Measurements from ENCODE around the gene JARID2. TPM values are rescaled to one million over a fixed set of nuclear protein-coding genes. Genes with fewer than 3 reads are reported as not detected.

Gene JARID2
- total and polyA plus RNA-seq, 2 of the 4 experiments (the other 2 are of a cell fraction): 9.6 to 12.9 TPM

DNA sequence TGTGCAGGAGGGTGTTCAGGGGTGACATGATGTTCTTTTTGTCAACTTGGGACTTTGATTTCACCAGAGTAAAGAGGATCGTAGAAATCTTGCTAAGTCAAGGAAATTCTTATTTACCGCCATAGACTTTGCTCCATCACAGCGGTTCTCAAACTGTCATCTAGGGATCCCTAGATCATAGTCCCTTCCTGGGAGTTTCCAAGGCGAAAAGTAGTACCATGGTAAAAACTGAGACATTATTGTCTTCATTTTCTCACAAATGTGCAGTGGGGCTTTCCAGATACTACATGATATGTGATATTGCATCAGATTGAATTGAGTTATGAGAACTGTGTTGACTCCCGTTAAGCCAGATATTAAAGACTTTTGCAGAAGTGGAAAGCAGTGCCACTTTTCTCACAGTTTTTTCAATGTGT is 79.7 kb downstream of the JARID2 start:
- no peak for DNase-seq
- Histone ChIP-seq H4K5ac (ENCODE audit: low read depth, low read length) (no peak overlapping the region), H3K4me1 (ENCODE audit: control insufficient read depth, insufficient read depth, low read length) (peaks cover 22% of the 10 kb centered on the region), H4K91ac (ENCODE audit: insufficient read depth, low read depth, low read length) (no peak overlapping the region), H2BK20ac (ENCODE audit: low read depth, low read length) (no peak overlapping the region), H3K79me1 (ENCODE audit: low read depth in 1 of 2, low read length in 2 of 2) (peaks cover 51 to 74% of the 10 kb centered on the region in 2 experiments), H3K27me3 (ENCODE audit: control insufficient read depth, insufficient read depth, low read length) (no peaks in the 10 kb centered on the region), H3K27ac (ENCODE audit: insufficient read depth, low read length) (no peak overlapping the region), H3K14ac (replicated peaks; ENCODE audit: low read depth, low read length) (no peak overlapping the region), H2AK9ac (replicated peaks; ENCODE audit: low read depth, low read length, poor library complexity) (no peak overlapping the region), H2BK120ac (ENCODE audit: low read depth, low read length) (no peak overlapping the region), H3K56ac (ENCODE audit: extremely low read depth, insufficient read depth, low read length) (no peak overlapping the region), H3K4me2 (ENCODE audit: low read depth, low read length) (no peak overlapping the region), H3K9me1 (ENCODE audit: insufficient read depth, low read length) (peaks cover 21% of the 10 kb centered on the region), H2BK15ac (ENCODE audit: low read depth, low read length) (no peak overlapping the region), H3K18ac (ENCODE audit: low read depth, low read length) (no peak overlapping the region), H3K9me3 (ENCODE audit: control insufficient read depth, insufficient read depth, low read length) (no peaks in the 10 kb centered on the region), H2BK5ac (ENCODE audit: low read depth, low read length, poor library complexity, severe bottlenecking) (no peak overlapping the region), H3K4me3 (ENCODE audit: insufficient read depth, low read depth, low read length) (no peak overlapping the region), H2AFZ (replicated peaks; ENCODE audit: low read length, poor library complexity) (no peak overlapping the region), H4K8ac (ENCODE audit: low read depth in 2 of 2, low read length in 2 of 2) (no peak overlapping the region), H2AK5ac (ENCODE audit: low read depth, low read length) (no peak overlapping the region), H3K23ac (ENCODE audit: low read depth, low read length) (no peak overlapping the region), H4K20me1 (ENCODE audit: insufficient read depth, low read length) (peaks cover 87% of the 10 kb centered on the region), H3K36me3 (ENCODE audit: control insufficient read depth, insufficient read depth, low read length) (no peaks in the 10 kb centered on the region), H3K4ac (ENCODE audit: low read depth, low read length) (no peak overlapping the region), H3K9ac (ENCODE audit: low read depth, low read length) (no peak overlapping the region)
- intact Hi-C loops (cut with micrococcal nuclease): no loop called here
- ChIA-PET POLR2A (ENCODE audit: unreplicated experiment) (no interaction called here), CTCF (interaction anchor here (0.9 kb wide), 1 partner anchor 21 kb away, joined by 3 read pairs; no protein-coding TSS in a partner anchor)
- WGBS, 2 experiments (ENCODE audit: extremely low coverage in 2 of 2, insufficient read length in 1 of 2): no CpG with 5 or more reads among the region's 5 CpGs
- in situ Hi-C loops (cut with MboI; ENCODE audit: low sequenced_read_pairs): no loop called here
- dilution Hi-C loops (cut with HindIII; ENCODE audit: low sequenced_read_pairs, unreplicated experiment): no loop called here
- BruUV-seq (replicated peaks): no TSS peak
- TF ChIP-seq RFX5 (IDR thresholded peaks at IDR 0.05; ENCODE audit: low read depth, low read length) (no peak), FOS (IDR thresholded peaks at IDR 0.05; ENCODE audit: low read depth, low read length) (no peak), BHLHE40 (IDR thresholded peaks at IDR 0.05; ENCODE audit: low read depth, low read length) (no peak), RAD21 (IDR thresholded peaks at IDR 0.05; ENCODE audit: low read length) (no peak), MAFK (IDR thresholded peaks at IDR 0.05; ENCODE audit: low read depth, low read length) (no peak), SMC3 (IDR thresholded peaks at IDR 0.05; ENCODE audit: low read depth, low read length) (no peak), RCOR1 (IDR thresholded peaks at IDR 0.05; ENCODE audit: insufficient replicate concordance, low read length) (no peak), MAZ (IDR thresholded peaks at IDR 0.05; ENCODE audit: borderline replicate concordance, low read depth, low read length) (no peak), POLR2A (IDR thresholded peaks at IDR 0.05; ENCODE audit: low read depth, low read length) (no peak), MXI1 (IDR thresholded peaks at IDR 0.05; ENCODE audit: borderline replicate concordance, low read depth, low read length) (no peak), NFE2L2 (IDR thresholded peaks at IDR 0.05; ENCODE audit: low read depth, low read length) (no peak), CEBPB (IDR thresholded peaks at IDR 0.05; ENCODE audit: low read depth, low read length) (no peak), CHD1 (IDR thresholded peaks at IDR 0.05; ENCODE audit: low read depth, low read length) (no peak)
- TF ChIP-seq, protein P1, sequence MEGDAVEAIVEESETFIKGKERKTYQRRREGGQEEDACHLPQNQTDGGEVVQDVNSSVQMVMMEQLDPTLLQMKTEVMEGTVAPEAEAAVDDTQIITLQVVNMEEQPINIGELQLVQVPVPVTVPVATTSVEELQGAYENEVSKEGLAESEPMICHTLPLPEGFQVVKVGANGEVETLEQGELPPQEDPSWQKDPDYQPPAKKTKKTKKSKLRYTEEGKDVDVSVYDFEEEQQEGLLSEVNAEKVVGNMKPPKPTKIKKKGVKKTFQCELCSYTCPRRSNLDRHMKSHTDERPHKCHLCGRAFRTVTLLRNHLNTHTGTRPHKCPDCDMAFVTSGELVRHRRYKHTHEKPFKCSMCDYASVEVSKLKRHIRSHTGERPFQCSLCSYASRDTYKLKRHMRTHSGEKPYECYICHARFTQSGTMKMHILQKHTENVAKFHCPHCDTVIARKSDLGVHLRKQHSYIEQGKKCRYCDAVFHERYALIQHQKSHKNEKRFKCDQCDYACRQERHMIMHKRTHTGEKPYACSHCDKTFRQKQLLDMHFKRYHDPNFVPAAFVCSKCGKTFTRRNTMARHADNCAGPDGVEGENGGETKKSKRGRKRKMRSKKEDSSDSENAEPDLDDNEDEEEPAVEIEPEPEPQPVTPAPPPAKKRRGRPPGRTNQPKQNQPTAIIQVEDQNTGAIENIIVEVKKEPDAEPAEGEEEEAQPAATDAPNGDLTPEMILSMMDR (conservative IDR thresholded peaks at IDR 0.05; ENCODE audit: low read depth, low read length): no peak
- TF ChIP-seq, protein P2, sequence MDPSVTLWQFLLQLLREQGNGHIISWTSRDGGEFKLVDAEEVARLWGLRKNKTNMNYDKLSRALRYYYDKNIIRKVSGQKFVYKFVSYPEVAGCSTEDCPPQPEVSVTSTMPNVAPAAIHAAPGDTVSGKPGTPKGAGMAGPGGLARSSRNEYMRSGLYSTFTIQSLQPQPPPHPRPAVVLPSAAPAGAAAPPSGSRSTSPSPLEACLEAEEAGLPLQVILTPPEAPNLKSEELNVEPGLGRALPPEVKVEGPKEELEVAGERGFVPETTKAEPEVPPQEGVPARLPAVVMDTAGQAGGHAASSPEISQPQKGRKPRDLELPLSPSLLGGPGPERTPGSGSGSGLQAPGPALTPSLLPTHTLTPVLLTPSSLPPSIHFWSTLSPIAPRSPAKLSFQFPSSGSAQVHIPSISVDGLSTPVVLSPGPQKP (IDR thresholded peaks at IDR 0.05; ENCODE audit: borderline replicate concordance, low read depth, low read length): no peak
- TF ChIP-seq, protein P3, sequence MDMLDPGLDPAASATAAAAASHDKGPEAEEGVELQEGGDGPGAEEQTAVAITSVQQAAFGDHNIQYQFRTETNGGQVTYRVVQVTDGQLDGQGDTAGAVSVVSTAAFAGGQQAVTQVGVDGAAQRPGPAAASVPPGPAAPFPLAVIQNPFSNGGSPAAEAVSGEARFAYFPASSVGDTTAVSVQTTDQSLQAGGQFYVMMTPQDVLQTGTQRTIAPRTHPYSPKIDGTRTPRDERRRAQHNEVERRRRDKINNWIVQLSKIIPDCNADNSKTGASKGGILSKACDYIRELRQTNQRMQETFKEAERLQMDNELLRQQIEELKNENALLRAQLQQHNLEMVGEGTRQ (IDR thresholded peaks at IDR 0.05; ENCODE audit: low read depth, low read length): no peak
- ATAC-seq (ENCODE audit: low read depth): no peak
